GM12878 (cell line): ENCODE measurements around the gene CYB5D1.

Experiments
- CBX5 ChIP-seq: sonication (generic); IDR thresholded peaks from 2 replicates; pipeline ENCODE4 v1.6.1; 2016; ENCODE audit warnings: low read depth, moderate library complexity, mild to moderate bottlenecking, inconsistent platforms
- HDGF ChIP-seq: fragments of 450-650 bp; IDR thresholded peaks from 2 replicates; pipeline ENCODE4 v1.6.1; 2016; ENCODE audit warnings: antibody characterized with exemption
- MXI1 ChIP-seq: fragments of 150-350 bp; IDR thresholded peaks from 2 replicates; pipeline ENCODE4 v1.6.1; 2011; ENCODE audit warnings: low read depth, mild to moderate bottlenecking, inconsistent platforms, low read length, improper control_type of control experiment
- POLR2A ChIP-seq: IDR thresholded peaks from 2 replicates; pipeline ENCODE4 v1.6.1; 2011; ENCODE audit warnings: low read depth, mild to moderate bottlenecking, low read length
- POLR2AphosphoS5 ChIP-seq: IDR thresholded peaks from 2 replicates; pipeline ENCODE4 v1.6.1; 2011; ENCODE audit warnings: mild to moderate bottlenecking, low read length, inconsistent platforms
- SMC3 ChIP-seq: IDR thresholded peaks from 2 replicates; pipeline ENCODE4 v1.6.1; 2011; ENCODE audit warnings: low read length, improper control_type of control experiment, borderline replicate concordance
- SP1 ChIP-seq: IDR thresholded peaks from one replicate; pipeline ENCODE4 v1.6.1; 2011; ENCODE audit warnings: low read depth, low read length
- SRF ChIP-seq, 2 experiments: IDR thresholded peaks; 2 replicates each; pipeline ENCODE4 v1.6.1; 2011; ENCODE audit warnings: low read depth in 2 of 2, low read length in 2 of 2, mild to moderate bottlenecking in 1 of 2, moderate library complexity in 1 of 2
- ZNF24 ChIP-seq: fragments of 450-650 bp; IDR thresholded peaks from 2 replicates; pipeline ENCODE4 v1.6.1; 2017; ENCODE audit warnings: antibody characterized with exemption, mild to moderate bottlenecking
- TF ChIP-seq, protein P1 (sequence below), 3 experiments: IDR thresholded peaks in 2 of 3; conservative IDR thresholded peaks in 1 of 3; 2 replicates each; pipeline ENCODE4 v1.5.1; 2011; ENCODE audit warnings: low read depth in 3 of 3, low read length in 3 of 3, mild to moderate bottlenecking in 3 of 3, control low read depth in 2 of 3, moderate library complexity in 2 of 3, inconsistent platforms in 1 of 3, mixed read lengths in 1 of 3; ENCODE audit not compliant: control insufficient read depth in 2 of 3, insufficient read depth in 1 of 3; ENCODE audit errors: extremely low read depth in 1 of 3
- TF ChIP-seq, protein P2 (sequence below): IDR thresholded peaks from 2 replicates; pipeline ENCODE4 v1.6.1; 2011; ENCODE audit warnings: low read depth, low read length, improper control_type of control experiment, borderline replicate concordance

- no peak for TF ChIP-seq HDGF
- TF ChIP-seq SMC3: no peak
- TF ChIP-seq POLR2A: no peak
- no peak; the same call in 1 of the 2 replicates for TF ChIP-seq POLR2AphosphoS5
- TF ChIP-seq, protein P1, sequence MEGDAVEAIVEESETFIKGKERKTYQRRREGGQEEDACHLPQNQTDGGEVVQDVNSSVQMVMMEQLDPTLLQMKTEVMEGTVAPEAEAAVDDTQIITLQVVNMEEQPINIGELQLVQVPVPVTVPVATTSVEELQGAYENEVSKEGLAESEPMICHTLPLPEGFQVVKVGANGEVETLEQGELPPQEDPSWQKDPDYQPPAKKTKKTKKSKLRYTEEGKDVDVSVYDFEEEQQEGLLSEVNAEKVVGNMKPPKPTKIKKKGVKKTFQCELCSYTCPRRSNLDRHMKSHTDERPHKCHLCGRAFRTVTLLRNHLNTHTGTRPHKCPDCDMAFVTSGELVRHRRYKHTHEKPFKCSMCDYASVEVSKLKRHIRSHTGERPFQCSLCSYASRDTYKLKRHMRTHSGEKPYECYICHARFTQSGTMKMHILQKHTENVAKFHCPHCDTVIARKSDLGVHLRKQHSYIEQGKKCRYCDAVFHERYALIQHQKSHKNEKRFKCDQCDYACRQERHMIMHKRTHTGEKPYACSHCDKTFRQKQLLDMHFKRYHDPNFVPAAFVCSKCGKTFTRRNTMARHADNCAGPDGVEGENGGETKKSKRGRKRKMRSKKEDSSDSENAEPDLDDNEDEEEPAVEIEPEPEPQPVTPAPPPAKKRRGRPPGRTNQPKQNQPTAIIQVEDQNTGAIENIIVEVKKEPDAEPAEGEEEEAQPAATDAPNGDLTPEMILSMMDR (IDR thresholded peaks at IDR 0.05 in 2 of 3, conservative IDR thresholded peaks at IDR 0.05 in 1 of 3; ENCODE audit: control insufficient read depth in 2 of 3, extremely low read depth in 1 of 3, insufficient read depth in 1 of 3, low read depth in 3 of 3, low read length in 3 of 3): no peak
- TF ChIP-seq, protein P2, sequence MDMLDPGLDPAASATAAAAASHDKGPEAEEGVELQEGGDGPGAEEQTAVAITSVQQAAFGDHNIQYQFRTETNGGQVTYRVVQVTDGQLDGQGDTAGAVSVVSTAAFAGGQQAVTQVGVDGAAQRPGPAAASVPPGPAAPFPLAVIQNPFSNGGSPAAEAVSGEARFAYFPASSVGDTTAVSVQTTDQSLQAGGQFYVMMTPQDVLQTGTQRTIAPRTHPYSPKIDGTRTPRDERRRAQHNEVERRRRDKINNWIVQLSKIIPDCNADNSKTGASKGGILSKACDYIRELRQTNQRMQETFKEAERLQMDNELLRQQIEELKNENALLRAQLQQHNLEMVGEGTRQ: no peak
- TF ChIP-seq SRF (IDR thresholded peaks at IDR 0.05; ENCODE audit: low read depth in 2 of 2, low read length in 2 of 2): no peak
- TF ChIP-seq MXI1: no peak
- TF ChIP-seq ZNF24: no peak
- TF ChIP-seq CBX5: no peak
- TF ChIP-seq SP1: no peak
Measured at GRCh38 chr17:7848739-7849129, 9.1 kb upstream of the CYB5D1 start.
